ENCODE measurements around the gene CRYAA.

GRCh38 chr21:43204638-43205037 lies 35.8 kb downstream of the CRYAA start:
- TF ChIP-seq GATA2 (IDR thresholded peaks at IDR 0.05; ENCODE audit: low read depth, low read length) (no peak), GATA3 (IDR thresholded peaks at IDR 0.05; ENCODE audit: low read depth, low read length) (no peak)

All from SH-SY5Y (cell line).